T-helper 1 cell treated with Interleukin-12 subunit alpha and Interleukin-12 subunit beta and Interleukin-4 antibody, amounts not matched to agents 30 μg/mL and 1 μg/mL, for 36 hours (primary cell): ENCODE results near the gene ANKRD13A.
"Not testable (repeated sequence)": the region's sequence is repeated elsewhere in the genome, so short reads cannot be mapped to it uniquely, and the experiment has no call there.

Source experiments
- H3K27ac Mint-ChIP-seq: one replicate; pipeline ENCODE4 v1.8.0; 2021; ENCODE audit warnings: mild to moderate bottlenecking, mixed read lengths
- H3K27me3 Mint-ChIP-seq: one replicate; pipeline ENCODE4 v1.8.0; 2021; ENCODE audit warnings: low read depth, mixed read lengths
- H3K36me3 Mint-ChIP-seq: one replicate; pipeline ENCODE4 v1.8.0; 2021; ENCODE audit warnings: low read depth, mixed read lengths
- H3K4me1 Mint-ChIP-seq: one replicate; pipeline ENCODE4 v1.8.0; 2021; ENCODE audit warnings: low read depth, mixed read lengths
- H3K4me3 Mint-ChIP-seq: one replicate; pipeline ENCODE4 v1.8.0; 2021; ENCODE audit warnings: mild to moderate bottlenecking, moderate library complexity, mixed read lengths
- H3K9me3 Mint-ChIP-seq: one replicate; pipeline ENCODE4 v1.8.0; 2021; ENCODE audit warnings: mixed read lengths

The ANKRD13A gene

GRCh38 chr12:110007881-110008280, 8.7 kb downstream of the ANKRD13A start:
- H3K36me3 Mint-ChIP-seq, result peaks cover 42% of the 10 kb centered on the region
- H3K4me3 Mint-ChIP-seq, result no peak overlapping the region
- peaks cover 58% of the 10 kb centered on the region for H3K4me1 Mint-ChIP-seq
- peak overlapping the region; percentile 56 for H3K27ac Mint-ChIP-seq
- H3K27me3 Mint-ChIP-seq, result no peaks in the 10 kb centered on the region
- H3K9me3 Mint-ChIP-seq, result no peaks in the 10 kb centered on the region

- not testable (repeated sequence) for H3K27me3 Mint-ChIP-seq, H3K9me3 Mint-ChIP-seq, H3K4me3 Mint-ChIP-seq, H3K27ac Mint-ChIP-seq
- peaks cover 56% of the 10 kb centered on the region for H3K4me1 Mint-ChIP-seq
- H3K36me3 Mint-ChIP-seq, result peaks cover 39% of the 10 kb centered on the region
Observed at GRCh38 chr12:110008681-110009398, 9.6 kb downstream of the ANKRD13A start.

GRCh38 chr12:110010853-110011723, 11.9 kb downstream of the ANKRD13A start:
- no peaks in the 10 kb centered on the region for H3K27me3 Mint-ChIP-seq
- H3K36me3 Mint-ChIP-seq, result peaks cover 34% of the 10 kb centered on the region
- H3K9me3 Mint-ChIP-seq, result no peaks in the 10 kb centered on the region
- H3K4me1 Mint-ChIP-seq, result peaks cover 52% of the 10 kb centered on the region
- H3K4me3 Mint-ChIP-seq, result no peak overlapping the region
- H3K27ac Mint-ChIP-seq, result peak overlapping the region; percentile 55

DNA sequence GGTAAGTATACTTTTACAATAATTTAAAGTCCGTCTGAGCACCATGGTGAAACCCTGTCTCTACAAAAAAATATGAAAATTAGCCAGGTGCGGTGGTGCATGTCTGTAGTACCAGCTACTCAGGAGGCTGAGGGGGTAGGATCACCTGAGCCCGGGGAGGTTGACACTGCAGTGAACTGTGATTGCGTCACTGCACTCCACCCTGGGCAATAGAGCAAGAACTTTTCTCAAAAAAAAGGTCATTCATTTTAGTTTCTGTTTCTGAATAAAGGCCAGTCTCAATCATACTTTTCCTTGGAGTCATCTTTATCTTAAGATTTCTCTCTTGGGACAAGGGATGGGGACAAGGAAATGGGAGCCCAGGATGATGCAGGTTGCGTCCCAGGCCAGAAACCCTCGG, 12.9 kb downstream of the ANKRD13A start:
- H3K27me3 Mint-ChIP-seq, result no peaks in the 10 kb centered on the region
- H3K4me1 Mint-ChIP-seq, result peaks cover 52% of the 10 kb centered on the region
- H3K4me3 Mint-ChIP-seq, result no peak overlapping the region
- H3K9me3 Mint-ChIP-seq, result no peaks in the 10 kb centered on the region
- peak overlapping the region; percentile 55 for H3K27ac Mint-ChIP-seq
- H3K36me3 Mint-ChIP-seq, result peaks cover 26% of the 10 kb centered on the region

DNA sequence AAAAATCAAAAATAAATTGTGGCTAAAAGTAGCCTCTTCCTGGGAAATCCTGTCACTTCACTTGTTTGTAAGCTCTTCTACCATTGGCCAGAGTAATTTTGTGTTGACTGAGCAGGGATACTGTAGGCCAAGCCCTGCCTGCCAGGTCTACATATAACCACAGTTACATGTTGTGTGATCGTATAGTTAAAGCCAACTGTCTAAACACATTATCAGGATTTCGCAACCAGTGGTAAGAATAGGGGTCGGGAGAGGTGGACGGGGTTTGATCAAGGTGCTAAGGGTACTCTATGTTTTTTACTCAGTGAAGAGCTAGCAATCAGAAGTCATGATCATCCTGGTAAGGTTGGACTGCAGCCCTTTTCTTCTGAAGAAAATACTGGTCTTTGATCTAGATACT, 13.4 kb downstream of the ANKRD13A start:
- H3K4me1 Mint-ChIP-seq, result peaks cover 52% of the 10 kb centered on the region
- H3K4me3 Mint-ChIP-seq, result no peak overlapping the region
- H3K27me3 Mint-ChIP-seq, result no peaks in the 10 kb centered on the region
- H3K9me3 Mint-ChIP-seq, result no peaks in the 10 kb centered on the region
- peaks cover 29% of the 10 kb centered on the region for H3K36me3 Mint-ChIP-seq
- peak overlapping the region; percentile 55 for H3K27ac Mint-ChIP-seq

- Mint-ChIP-seq H3K4me1 (peaks cover 41% of the 10 kb centered on the region), H3K36me3 (peaks cover 38% of the 10 kb centered on the region), H3K27me3 (no peaks in the 10 kb centered on the region), H3K4me3 (peak overlapping the region; percentile 70), H3K9me3 (no peaks in the 10 kb centered on the region), H3K27ac (peak overlapping the region; percentile 88)
Observed at GRCh38 chr12:110015132-110015531, 15.9 kb downstream of the ANKRD13A start.

- Mint-ChIP-seq H3K27ac (no peak overlapping the region), H3K27me3 (no peaks in the 10 kb centered on the region), H3K4me1 (peaks cover 15% of the 10 kb centered on the region), H3K4me3 (no peak overlapping the region), H3K9me3 (no peaks in the 10 kb centered on the region), H3K36me3 (peaks cover 50% of the 10 kb centered on the region)
Observed at GRCh38 chr12:110020956-110021355, 21.7 kb downstream of the ANKRD13A start.

DNA sequence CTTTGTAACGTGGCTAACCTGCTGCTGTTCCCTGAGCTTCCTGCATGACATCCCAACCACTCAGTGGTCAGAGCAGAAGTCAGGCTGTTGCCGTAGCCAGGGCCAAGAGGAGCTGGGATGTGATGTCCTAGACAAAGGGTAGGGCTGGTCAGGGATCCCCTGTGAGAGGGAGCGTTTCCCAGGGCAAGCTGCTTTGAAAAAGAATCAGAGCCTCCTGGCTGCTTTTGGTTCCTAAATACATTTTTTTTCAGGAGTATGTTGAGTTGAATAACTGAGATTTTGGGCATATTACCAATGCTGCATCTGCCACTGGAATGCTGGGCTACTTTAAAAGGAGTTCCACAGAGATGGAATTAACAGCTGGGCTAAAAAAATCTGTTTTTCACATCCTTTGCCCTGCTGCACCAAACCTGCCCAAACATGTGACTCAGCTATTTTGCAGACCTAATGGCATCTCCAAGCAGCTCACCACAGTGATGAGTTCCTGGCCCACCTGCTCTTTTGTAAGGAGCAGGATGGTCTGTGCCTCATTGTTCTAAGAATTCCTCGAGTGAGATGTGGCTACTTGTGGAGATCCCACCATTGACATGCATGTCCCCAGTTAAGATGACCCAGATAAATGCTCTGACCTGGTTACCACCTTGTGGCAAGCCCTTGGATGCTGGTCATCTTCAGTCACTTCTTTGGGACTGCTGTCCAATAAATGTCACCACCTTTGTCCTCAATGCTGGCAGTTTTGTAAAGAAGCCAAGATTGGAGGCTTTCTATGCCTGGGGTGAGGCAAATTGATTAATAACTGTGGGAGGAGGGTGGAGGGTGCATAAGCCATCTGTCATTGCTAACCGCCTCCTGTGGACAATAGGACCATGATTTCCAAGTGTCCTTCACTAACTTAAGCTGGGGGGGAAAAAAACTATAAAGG, 24.1 kb downstream of the ANKRD13A start:
- no peaks in the 10 kb centered on the region for H3K27me3 Mint-ChIP-seq
- H3K4me3 Mint-ChIP-seq, result no peak overlapping the region
- H3K4me1 Mint-ChIP-seq, result peaks cover 17% of the 10 kb centered on the region
- H3K27ac Mint-ChIP-seq, result no peak overlapping the region
- H3K36me3 Mint-ChIP-seq, result peaks cover 54% of the 10 kb centered on the region
- H3K9me3 Mint-ChIP-seq, result no peaks in the 10 kb centered on the region

DNA sequence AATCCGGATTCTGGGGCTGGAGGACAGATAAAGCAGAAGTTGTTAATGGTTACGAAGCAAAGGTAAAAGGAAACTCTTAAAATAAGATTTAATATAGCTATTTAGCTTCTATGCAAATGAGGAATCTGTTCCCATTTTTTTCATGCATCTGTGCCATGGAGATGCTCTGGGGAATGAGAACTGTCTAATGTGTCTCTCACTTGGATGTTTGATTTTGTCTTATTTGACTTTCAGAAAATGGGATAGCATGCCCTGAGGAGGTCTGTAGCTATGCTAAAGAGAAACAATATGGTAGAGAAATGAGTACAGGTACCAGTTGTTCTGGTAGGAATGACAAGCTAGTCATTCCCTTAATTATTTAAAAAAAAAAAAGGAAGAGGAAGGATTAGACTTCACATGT, 24.8 kb downstream of the ANKRD13A start:
- Mint-ChIP-seq H3K4me1 (peaks cover 18% of the 10 kb centered on the region), H3K36me3 (peaks cover 52% of the 10 kb centered on the region), H3K4me3 (no peak overlapping the region), H3K27ac (no peak overlapping the region), H3K27me3 (no peaks in the 10 kb centered on the region), H3K9me3 (no peaks in the 10 kb centered on the region)

- Mint-ChIP-seq H3K27me3 (no peaks in the 10 kb centered on the region), H3K36me3 (peaks cover 41% of the 10 kb centered on the region), H3K9me3 (no peaks in the 10 kb centered on the region), H3K27ac (no peak overlapping the region), H3K4me1 (peaks cover 15% of the 10 kb centered on the region), H3K4me3 (no peak overlapping the region)
Observed at GRCh38 chr12:110028323-110028722, 29.1 kb downstream of the ANKRD13A start.

GRCh38 chr12:110029290-110029815, 30.1 kb downstream of the ANKRD13A start:
- Mint-ChIP-seq H3K27me3 (no peaks in the 10 kb centered on the region), H3K27ac (no peak overlapping the region)

DNA sequence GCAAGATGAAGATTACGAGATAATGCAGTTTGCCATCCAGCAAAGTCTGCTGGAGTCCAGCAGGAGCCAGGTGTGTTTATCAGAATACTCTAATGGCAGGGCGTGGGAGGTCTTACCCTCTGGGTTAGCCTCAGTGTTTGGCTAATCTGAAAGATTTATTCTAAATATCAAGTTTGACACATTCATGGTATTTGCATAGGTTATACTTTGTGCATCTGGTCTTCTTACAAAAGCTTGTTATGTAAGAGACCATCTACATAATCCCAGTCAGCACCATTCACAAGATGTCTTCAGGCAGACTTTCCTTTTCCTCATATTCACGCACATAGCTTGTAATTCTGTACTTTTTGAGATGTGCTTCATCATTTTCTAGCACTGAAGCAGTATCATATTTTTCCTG, 34.7 kb downstream of the ANKRD13A start:
- Mint-ChIP-seq H3K4me1 (peaks cover 14% of the 10 kb centered on the region), H3K36me3 (peaks cover 48% of the 10 kb centered on the region), H3K27ac (no peak overlapping the region), H3K27me3 (no peaks in the 10 kb centered on the region), H3K4me3 (no peak overlapping the region), H3K9me3 (no peaks in the 10 kb centered on the region)

More at GRCh38 chr12:110029290-110029815, 30.1 kb downstream of the ANKRD13A start:
- Mint-ChIP-seq H3K36me3 (peaks cover 46% of the 10 kb centered on the region), H3K4me1 (peaks cover 11% of the 10 kb centered on the region), H3K9me3 (no peaks in the 10 kb centered on the region), H3K4me3 (no peak overlapping the region)

DNA sequence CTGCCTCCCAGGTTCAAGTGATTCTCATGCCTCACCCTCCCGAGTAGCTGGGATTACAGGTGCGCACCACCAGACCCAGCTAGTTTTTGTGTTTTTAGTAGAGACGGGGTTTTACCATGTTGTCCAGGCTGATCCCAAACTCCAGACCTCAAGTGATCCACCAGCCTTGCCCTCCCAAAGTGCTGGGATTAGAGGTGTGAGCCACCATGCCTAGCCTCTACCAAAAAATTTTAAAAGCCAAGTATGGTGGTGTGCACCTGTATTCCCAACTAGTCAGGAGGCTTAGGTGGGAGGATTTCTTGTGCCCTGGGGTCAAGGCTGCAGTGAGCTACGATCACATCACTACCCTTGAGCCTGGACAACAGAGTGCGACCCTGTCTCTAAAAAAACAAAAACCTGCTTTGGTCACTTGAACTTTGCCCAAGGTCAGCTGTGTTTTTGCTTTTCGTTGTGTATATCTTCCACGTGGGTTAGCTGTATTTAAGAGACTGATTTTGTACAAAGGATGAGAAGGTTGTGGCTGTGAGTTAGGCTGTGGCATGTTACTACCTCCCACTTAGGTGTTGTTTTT, 36.4 kb downstream of the ANKRD13A start:
- Mint-ChIP-seq H3K27ac (no peak overlapping the region), H3K4me3 (no peak overlapping the region), H3K27me3 (no peaks in the 10 kb centered on the region), H3K36me3 (peaks cover 53% of the 10 kb centered on the region), H3K9me3 (no peaks in the 10 kb centered on the region), H3K4me1 (peaks cover 28% of the 10 kb centered on the region)

DNA sequence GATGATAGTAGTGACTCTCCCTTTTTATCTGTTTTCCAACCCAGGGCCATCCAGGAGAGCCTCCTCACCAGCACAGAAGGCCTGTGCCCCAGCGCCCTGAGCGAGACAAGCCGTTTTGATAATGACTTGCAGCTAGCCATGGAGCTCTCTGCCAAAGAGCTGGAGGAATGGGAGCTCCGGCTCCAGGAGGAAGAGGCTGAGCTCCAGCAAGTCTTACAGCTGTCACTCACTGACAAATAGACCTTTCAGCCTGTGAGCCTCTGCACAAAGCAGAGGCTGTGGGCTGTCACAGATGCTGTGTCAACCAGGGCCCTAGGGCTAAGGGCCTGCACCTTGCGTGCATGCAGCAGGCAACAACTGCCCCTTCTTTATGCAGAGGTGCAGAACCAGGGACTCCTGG, 38.1 kb downstream of the ANKRD13A start:
- Mint-ChIP-seq H3K4me1 (peaks cover 38% of the 10 kb centered on the region), H3K27me3 (no peaks in the 10 kb centered on the region), H3K9me3 (no peaks in the 10 kb centered on the region), H3K27ac (no peak overlapping the region), H3K36me3 (peaks cover 56% of the 10 kb centered on the region), H3K4me3 (no peak overlapping the region)
